ENCODE measurements around the gene SHPK. TPM values are rescaled to one million over a fixed set of nuclear protein-coding genes. Genes with fewer than 3 reads are reported as not detected.
"Not testable (repeated sequence)": the region's sequence is repeated elsewhere in the genome, so short reads cannot be mapped to it uniquely, and the experiment has no call there.

SHPK gene
- total RNA-seq, 1 experiment from 2014 or later = 5.4 TPM

DNA sequence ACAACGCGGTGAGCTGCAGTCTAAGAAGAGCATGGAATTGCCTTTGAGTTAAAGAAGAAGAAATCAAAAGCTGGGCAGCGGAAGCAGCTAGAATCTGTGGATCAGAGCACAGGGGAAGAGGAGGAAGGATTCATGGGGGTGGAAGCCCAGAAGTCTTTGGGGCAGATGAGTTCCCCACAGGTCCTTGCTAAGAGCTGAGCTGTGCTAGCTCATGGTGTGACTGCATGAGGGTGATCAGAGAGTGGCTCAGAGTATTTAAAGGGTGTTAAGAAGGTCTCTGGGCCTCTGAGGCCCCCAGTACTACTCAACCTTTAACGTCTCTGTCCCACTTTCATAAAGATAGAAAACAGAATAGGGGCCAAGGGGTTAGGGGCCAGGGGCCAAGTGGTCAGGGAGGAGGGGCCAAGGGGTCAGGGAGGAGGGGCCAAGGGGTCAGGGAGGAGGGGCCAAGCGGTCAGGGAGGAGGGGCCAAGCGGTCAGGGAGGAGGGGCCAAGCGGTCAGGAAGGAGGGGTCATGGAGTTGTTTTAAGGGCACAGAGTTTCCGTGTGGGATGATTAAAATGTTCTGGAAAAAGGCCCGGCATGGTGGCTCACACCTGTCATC is 66.4 kb downstream of the SHPK start:
- H3K9ac ChIP-seq (ENCODE audit: low read length) = no peak overlapping the region
- H3K9me3 ChIP-seq (ENCODE audit: low read length) = no peaks in the 10 kb centered on the region
- no peak overlapping the region for H2AFZ ChIP-seq (ENCODE audit: low read length)
- H3K4me1 ChIP-seq (ENCODE audit: low read length) = no peaks in the 10 kb centered on the region
- H3K9me2 ChIP-seq (replicated peaks; ENCODE audit: insufficient read depth, low read length) = no peaks in the 10 kb centered on the region
- H3K79me2 ChIP-seq (ENCODE audit: low read length) = no peaks in the 10 kb centered on the region
- H3K4me3 ChIP-seq (ENCODE audit: low read length) = no peak overlapping the region
- DNase-seq = no peak
- no peaks in the 10 kb centered on the region for H3K27me3 ChIP-seq (ENCODE audit: low read length)
- H4K20me1 ChIP-seq (ENCODE audit: insufficient read depth, low read depth, low read length) = no peaks in the 10 kb centered on the region
- H3K4me2 ChIP-seq (ENCODE audit: low read depth, low read length, poor library complexity, severe bottlenecking) = no peak overlapping the region
- no peak overlapping the region for H3K27ac ChIP-seq (ENCODE audit: low read length)
- no peaks in the 10 kb centered on the region for H3K36me3 ChIP-seq (ENCODE audit: insufficient read depth, low read length)

DNA sequence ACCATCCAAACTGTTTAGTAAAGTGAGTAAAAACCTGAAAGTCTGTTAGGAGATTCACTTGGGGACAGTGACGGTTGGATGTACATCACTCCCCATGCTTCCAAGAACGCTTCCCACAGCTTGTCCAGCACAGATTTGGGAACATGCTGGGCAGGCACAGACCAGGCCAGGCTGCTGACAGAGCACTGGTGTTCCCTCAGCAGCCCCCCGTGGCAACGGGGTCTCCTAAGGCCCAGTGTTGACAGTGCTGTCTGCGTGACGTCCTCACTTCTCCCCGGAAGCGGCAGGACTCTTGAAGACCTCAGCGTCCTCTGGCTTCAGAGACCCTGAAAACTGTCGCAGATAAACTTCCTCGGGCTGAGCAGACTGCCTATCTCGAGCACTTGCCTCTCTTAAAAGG is 69.5 kb downstream of the SHPK start:
- Histone ChIP-seq H3K4me1 (ENCODE audit: low read length) (no peaks in the 10 kb centered on the region), H4K20me1 (ENCODE audit: insufficient read depth, low read depth, low read length) (no peaks in the 10 kb centered on the region), H2AFZ (ENCODE audit: low read length) (no peak overlapping the region), H3K27me3 (ENCODE audit: low read length) (no peaks in the 10 kb centered on the region), H3K9me2 (replicated peaks; ENCODE audit: insufficient read depth, low read length) (no peaks in the 10 kb centered on the region), H3K9me3 (ENCODE audit: low read length) (no peaks in the 10 kb centered on the region), H3K9ac (ENCODE audit: low read length) (no peak overlapping the region), H3K4me2 (ENCODE audit: low read depth, low read length, poor library complexity, severe bottlenecking) (no peak overlapping the region), H3K36me3 (ENCODE audit: insufficient read depth, low read length) (no peaks in the 10 kb centered on the region), H3K4me3 (ENCODE audit: low read length) (no peak overlapping the region), H3K79me2 (ENCODE audit: low read length) (no peaks in the 10 kb centered on the region), H3K27ac (ENCODE audit: low read length) (no peak overlapping the region)
- no peak for DNase-seq

DNA sequence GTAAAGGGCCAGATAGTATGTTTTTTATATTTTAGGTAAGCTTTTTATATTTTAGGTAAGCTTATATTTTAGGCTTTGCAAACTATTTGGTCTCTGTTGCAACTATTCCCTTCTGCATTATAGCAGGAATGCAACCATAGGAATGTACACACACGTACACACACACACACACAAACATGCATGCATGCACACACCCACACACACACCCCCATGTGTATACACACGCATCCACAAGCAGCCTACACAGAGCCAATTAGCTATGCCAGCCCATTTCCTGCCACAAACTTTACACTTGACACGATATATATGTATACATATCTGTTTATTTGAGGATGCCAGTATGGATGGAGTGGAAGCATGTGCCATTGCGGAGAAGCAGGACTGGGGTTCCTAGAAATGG is 70.9 kb downstream of the SHPK start:
- H3K9ac ChIP-seq (ENCODE audit: low read length) = no peak overlapping the region
- H4K20me1 ChIP-seq (ENCODE audit: insufficient read depth, low read depth, low read length) = no peaks in the 10 kb centered on the region
- no peak for DNase-seq
- no peaks in the 10 kb centered on the region for H3K79me2 ChIP-seq (ENCODE audit: low read length)
- H3K4me1 ChIP-seq (ENCODE audit: low read length) = no peaks in the 10 kb centered on the region
- H3K36me3 ChIP-seq (ENCODE audit: insufficient read depth, low read length) = no peaks in the 10 kb centered on the region
- no peak overlapping the region for H3K4me2 ChIP-seq (ENCODE audit: low read depth, low read length, poor library complexity, severe bottlenecking)
- no peaks in the 10 kb centered on the region for H3K27me3 ChIP-seq (ENCODE audit: low read length)
- no peak overlapping the region for H3K27ac ChIP-seq (ENCODE audit: low read length)
- no peaks in the 10 kb centered on the region for H3K9me3 ChIP-seq (ENCODE audit: low read length)
- no peak overlapping the region for H2AFZ ChIP-seq (ENCODE audit: low read length)
- H3K4me3 ChIP-seq (ENCODE audit: low read length) = no peak overlapping the region
- H3K9me2 ChIP-seq (replicated peaks; ENCODE audit: insufficient read depth, low read length) = no peaks in the 10 kb centered on the region

DNA sequence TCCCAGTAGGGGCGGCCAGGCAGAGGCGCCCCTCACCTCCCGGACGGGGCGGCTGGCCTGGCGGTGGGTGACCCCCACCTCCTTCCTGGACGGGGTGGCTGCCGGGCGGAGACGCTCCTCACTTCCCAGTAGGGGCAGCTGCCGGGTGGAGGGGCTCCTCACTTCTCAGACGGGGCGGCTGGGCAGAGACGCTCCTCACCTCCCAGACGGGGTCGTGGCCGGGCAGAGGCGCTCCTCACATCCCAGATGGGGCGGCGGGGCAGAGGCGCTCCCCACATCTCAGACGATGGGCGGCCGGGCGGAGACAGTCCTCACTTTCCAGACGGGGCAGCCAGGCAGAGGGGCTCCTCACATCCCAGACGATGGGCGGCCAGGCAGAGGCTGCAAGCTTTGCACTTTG is 71.8 kb downstream of the SHPK start:
- not testable (repeated sequence) for H4K20me1 ChIP-seq (ENCODE audit: insufficient read depth, low read depth, low read length); DNase-seq; H2AFZ ChIP-seq (ENCODE audit: low read length); H3K9me3 ChIP-seq (ENCODE audit: low read length); H3K36me3 ChIP-seq (ENCODE audit: insufficient read depth, low read length); H3K27ac ChIP-seq (ENCODE audit: low read length); H3K4me1 ChIP-seq (ENCODE audit: low read length); H3K79me2 ChIP-seq (ENCODE audit: low read length); H3K9ac ChIP-seq (ENCODE audit: low read length); H3K9me2 ChIP-seq (replicated peaks; ENCODE audit: insufficient read depth, low read length); H3K4me3 ChIP-seq (ENCODE audit: low read length); H3K27me3 ChIP-seq (ENCODE audit: low read length); H3K4me2 ChIP-seq (ENCODE audit: low read depth, low read length, poor library complexity, severe bottlenecking)

DNA sequence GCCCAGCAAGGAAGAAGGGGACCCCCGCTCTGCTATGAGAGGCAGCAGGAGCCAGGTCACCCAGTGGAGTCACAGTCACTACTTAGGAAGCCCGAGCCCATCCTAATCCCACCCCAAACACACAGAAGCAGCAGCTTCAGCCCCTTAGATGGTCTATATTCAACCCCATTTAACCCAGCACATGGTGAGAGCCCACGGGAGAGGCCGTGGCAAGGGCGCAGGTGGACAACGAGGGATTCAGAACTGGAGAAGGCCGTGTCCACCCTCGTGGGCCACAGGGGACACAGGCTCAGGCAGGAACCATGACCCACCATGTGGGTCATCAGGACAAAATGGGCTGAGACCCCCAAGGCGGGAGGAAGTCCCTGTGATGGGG is 76.8 kb downstream of the SHPK start:
- Histone ChIP-seq H3K27ac (ENCODE audit: low read length) (no peak overlapping the region), H3K27me3 (ENCODE audit: low read length) (no peaks in the 10 kb centered on the region), H4K20me1 (ENCODE audit: insufficient read depth, low read depth, low read length) (no peaks in the 10 kb centered on the region), H3K4me1 (ENCODE audit: low read length) (peaks cover 12% of the 10 kb centered on the region; the same call in 1 of the 2 replicates), H3K4me3 (ENCODE audit: low read length) (no peak overlapping the region), H2AFZ (ENCODE audit: low read length) (no peak overlapping the region), H3K9me2 (replicated peaks; ENCODE audit: insufficient read depth, low read length) (no peaks in the 10 kb centered on the region), H3K36me3 (ENCODE audit: insufficient read depth, low read length) (no peaks in the 10 kb centered on the region), H3K9me3 (ENCODE audit: low read length) (no peaks in the 10 kb centered on the region), H3K79me2 (ENCODE audit: low read length) (no peaks in the 10 kb centered on the region), H3K4me2 (ENCODE audit: low read depth, low read length, poor library complexity, severe bottlenecking) (no peak overlapping the region), H3K9ac (ENCODE audit: low read length) (no peak overlapping the region)
- DNase-seq = no peak

DNA sequence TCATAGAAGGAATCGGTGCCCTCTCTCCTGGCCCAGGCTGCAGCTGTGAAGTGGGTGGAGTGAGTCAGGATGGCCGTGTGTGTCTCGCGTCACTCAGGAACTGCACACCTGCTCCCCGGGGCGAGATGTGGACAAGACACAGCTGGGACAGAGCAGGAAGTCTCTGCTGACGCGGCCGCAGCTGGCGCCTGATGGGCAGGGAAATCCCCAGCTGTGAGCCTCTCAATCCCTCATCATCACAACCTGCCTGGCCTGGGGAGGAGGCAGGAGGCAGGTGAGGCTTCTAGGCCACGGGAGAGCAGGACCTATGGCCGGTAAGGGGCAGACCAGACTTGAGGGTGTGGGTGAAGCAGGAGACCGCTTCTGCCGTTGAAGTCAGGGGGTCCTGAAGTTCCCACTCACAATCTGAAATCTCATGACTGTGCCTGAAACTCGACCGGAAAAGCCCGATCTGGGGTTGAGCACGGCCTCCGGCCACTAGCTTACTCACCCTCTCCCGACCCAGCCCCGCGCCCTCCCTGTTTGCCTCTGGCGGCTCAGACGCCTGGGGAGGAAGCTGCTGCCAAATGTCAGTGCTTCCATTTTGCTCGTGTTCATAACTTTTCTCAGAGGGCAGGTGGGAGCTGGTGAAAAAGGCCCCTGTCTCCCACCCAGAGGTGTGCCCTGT is 77.3 kb downstream of the SHPK start:
- no peaks in the 10 kb centered on the region for H4K20me1 ChIP-seq (ENCODE audit: insufficient read depth, low read depth, low read length)
- no peak overlapping the region for H3K4me2 ChIP-seq (ENCODE audit: low read depth, low read length, poor library complexity, severe bottlenecking)
- no peak overlapping the region for H3K4me3 ChIP-seq (ENCODE audit: low read length)
- no peaks in the 10 kb centered on the region for H3K36me3 ChIP-seq (ENCODE audit: insufficient read depth, low read length)
- no peak overlapping the region for H3K27ac ChIP-seq (ENCODE audit: low read length)
- no peaks in the 10 kb centered on the region for H3K9me3 ChIP-seq (ENCODE audit: low read length)
- no peaks in the 10 kb centered on the region for H3K27me3 ChIP-seq (ENCODE audit: low read length)
- no peaks in the 10 kb centered on the region for H3K9me2 ChIP-seq (replicated peaks; ENCODE audit: insufficient read depth, low read length)
- H3K79me2 ChIP-seq (ENCODE audit: low read length) = no peaks in the 10 kb centered on the region
- H3K4me1 ChIP-seq (ENCODE audit: low read length) = peaks cover 12% of the 10 kb centered on the region; the same call in 1 of the 2 replicates
- H2AFZ ChIP-seq (ENCODE audit: low read length) = no peak overlapping the region
- no peak overlapping the region for H3K9ac ChIP-seq (ENCODE audit: low read length)
- peak; percentile 44 for DNase-seq

Other genes starting within 250 kb of the SHPK start
- gene OR3A2, start 249.9 kb downstream of the SHPK start, total RNA-seq (2014; rRNA removed; shearing (Covaris generic); ENCODE audit: low replicate concordance) = not detected in 2 replicates
- not detected in 2 replicates for gene OR1E1, start 237.8 kb downstream of the SHPK start, total RNA-seq (2014; rRNA removed; shearing (Covaris generic); ENCODE audit: low replicate concordance)
- gene OR3A3, start 224.9 kb downstream of the SHPK start, total RNA-seq (2014; rRNA removed; shearing (Covaris generic); ENCODE audit: low replicate concordance) = not detected in 2 replicates
- not detected in 2 replicates for gene OR1E2, start 202.4 kb downstream of the SHPK start, total RNA-seq (2014; rRNA removed; shearing (Covaris generic); ENCODE audit: low replicate concordance)
- not detected in 2 replicates for gene SPATA22, start 164.4 kb downstream of the SHPK start, total RNA-seq (2014; rRNA removed; shearing (Covaris generic); ENCODE audit: low replicate concordance)
- gene ASPA, start 160.3 kb downstream of the SHPK start, total RNA-seq (2014; rRNA removed; shearing (Covaris generic); ENCODE audit: low replicate concordance) = not detected in 2 replicates
- gene TRPV3, start 78.4 kb downstream of the SHPK start, total RNA-seq (2014; rRNA removed; shearing (Covaris generic); ENCODE audit: low replicate concordance) = 0.87 and 1.4 TPM in 2 replicates
- gene TRPV1, start 26.8 kb downstream of the SHPK start, total RNA-seq (2014; rRNA removed; shearing (Covaris generic); ENCODE audit: low replicate concordance) = 3.3 and 4.3 TPM in 2 replicates
- gene CTNS, start 510 bp upstream of the SHPK start, total RNA-seq (2014; rRNA removed; shearing (Covaris generic); ENCODE audit: low replicate concordance) = 21.1 and 27.3 TPM in 2 replicates
- gene TAX1BP3, start 32.3 kb upstream of the SHPK start, total RNA-seq (2014; rRNA removed; shearing (Covaris generic); ENCODE audit: low replicate concordance) = 31.5 and 39.5 TPM in 2 replicates
- 21.0 and 34.2 TPM in 2 replicates for gene EMC6, start 32.6 kb upstream of the SHPK start, total RNA-seq (2014; rRNA removed; shearing (Covaris generic); ENCODE audit: low replicate concordance)
- gene P2RX5, start 59.9 kb upstream of the SHPK start, total RNA-seq (2014; rRNA removed; shearing (Covaris generic); ENCODE audit: low replicate concordance) = 60.4 and 86.1 TPM in 2 replicates
- gene HASPIN, start 87.7 kb upstream of the SHPK start, total RNA-seq (2014; rRNA removed; shearing (Covaris generic); ENCODE audit: low replicate concordance) = 17.5 and 20.3 TPM in 2 replicates
- 20.6 and 51.3 TPM in 2 replicates for gene ITGAE, start 164.9 kb upstream of the SHPK start, total RNA-seq (2014; rRNA removed; shearing (Covaris generic); ENCODE audit: low replicate concordance)
- 10.1 and 17.0 TPM in 2 replicates for gene NCBP3, start 210.0 kb upstream of the SHPK start, total RNA-seq (2014; rRNA removed; shearing (Covaris generic); ENCODE audit: low replicate concordance)

Measured in Karpas-422 (cell line).